Measurements from ENCODE around the gene HILPDA.

The HILPDA gene

GRCh38 chr7:128443831-128444600, 11.7 kb upstream of the HILPDA start:
- no peak overlapping the region for H3K4me3 ChIP-seq (ENCODE audit: low read length)
- peak; percentile 66 for DNase-seq (ENCODE audit: low read depth)
- no peak for TF ChIP-seq CTCF (IDR thresholded peaks at IDR 0.05; ENCODE audit: insufficient read depth, low read depth, low read length, missing control alignments)

GRCh38 chr7:128446306-128446705, 9.4 kb upstream of the HILPDA start:
- DNase-seq (ENCODE audit: low read depth): no peak

GRCh38 chr7:128447941-128448564, 7.6 kb upstream of the HILPDA start:
- no peak overlapping the region for H3K4me3 ChIP-seq (ENCODE audit: low read length)
- DNase-seq (ENCODE audit: low read depth): no peak
- no peak for TF ChIP-seq CTCF (IDR thresholded peaks at IDR 0.05; ENCODE audit: insufficient read depth, low read depth, low read length, missing control alignments)

More at GRCh38 chr7:128446306-128446705, 9.4 kb upstream of the HILPDA start:
- no peak overlapping the region for H3K4me3 ChIP-seq (ENCODE audit: low read length)
- TF ChIP-seq CTCF (IDR thresholded peaks at IDR 0.05; ENCODE audit: insufficient read depth, low read depth, low read length, missing control alignments): no peak

GRCh38 chr7:128448751-128449302, 6.9 kb upstream of the HILPDA start:
- no peak for TF ChIP-seq CTCF (IDR thresholded peaks at IDR 0.05; ENCODE audit: insufficient read depth, low read depth, low read length, missing control alignments)
- H3K4me3 ChIP-seq (ENCODE audit: low read length): no peak overlapping the region
- no peak for DNase-seq (ENCODE audit: low read depth)

GRCh38 chr7:128450409-128450808, 5.3 kb upstream of the HILPDA start:
- TF ChIP-seq CTCF (IDR thresholded peaks at IDR 0.05; ENCODE audit: insufficient read depth, low read depth, low read length, missing control alignments): no peak
- no peak for DNase-seq (ENCODE audit: low read depth)
- H3K4me3 ChIP-seq (ENCODE audit: low read length): no peak overlapping the region

GRCh38 chr7:128450913-128451312, 4.8 kb upstream of the HILPDA start:
- DNase-seq (ENCODE audit: low read depth): no peak
- TF ChIP-seq CTCF (IDR thresholded peaks at IDR 0.05; ENCODE audit: insufficient read depth, low read depth, low read length, missing control alignments): no peak
- no peak overlapping the region for H3K4me3 ChIP-seq (ENCODE audit: low read length)
